ENCODE data around the gene PIGU.

Gene PIGU

DNA sequence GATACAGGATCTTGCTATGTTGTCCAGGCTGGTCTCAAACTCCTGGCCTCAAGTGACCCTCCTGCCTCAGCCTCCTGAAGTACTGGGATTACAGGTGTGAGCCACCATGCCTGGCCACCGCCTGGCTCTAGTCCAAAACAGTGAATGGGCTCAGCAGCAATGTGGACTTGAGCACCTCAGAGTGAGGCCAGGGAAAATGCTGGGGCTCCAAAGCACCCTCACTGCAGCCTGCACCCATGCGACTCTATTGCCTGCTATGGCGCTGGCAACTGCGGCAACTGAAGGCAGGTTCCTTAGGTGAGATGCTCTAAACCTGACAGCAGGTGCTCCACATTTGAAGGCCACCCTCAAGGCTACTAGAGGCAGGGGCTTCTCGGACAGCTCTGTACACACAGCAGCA, 91.9 kb downstream of the PIGU start:
- no peak overlapping the region for H3K27ac ChIP-seq
- H3K9me3 ChIP-seq, result no peaks in the 10 kb centered on the region
- peaks cover 8 to 18% of the 10 kb centered on the region in 2 experiments for H3K4me1 ChIP-seq (ENCODE audit: control insufficient read depth in 1 of 2, insufficient read depth in 1 of 2, low read depth in 1 of 2, low read length in 1 of 2)
- no peak for TF ChIP-seq CTCF (IDR thresholded peaks at IDR 0.05)
- H3K36me3 ChIP-seq, result peaks cover 10% of the 10 kb centered on the region
- H3K4me3 ChIP-seq (ENCODE audit: low read depth in 1 of 2, low read length in 1 of 2), result no peak overlapping the region
- H3K27me3 ChIP-seq, result no peaks in the 10 kb centered on the region

- no peak overlapping the region for H3K4me3 ChIP-seq (ENCODE audit: low read depth in 1 of 2, low read length in 1 of 2)
- H3K27ac ChIP-seq, result no peak overlapping the region
- no peaks in the 10 kb centered on the region for H3K27me3 ChIP-seq
- H3K36me3 ChIP-seq, result peaks cover 10% of the 10 kb centered on the region
- no peaks in the 10 kb centered on the region for H3K9me3 ChIP-seq
- no peak for TF ChIP-seq CTCF (IDR thresholded peaks at IDR 0.05)
- peaks cover 23 to 33% of the 10 kb centered on the region in 2 experiments for H3K4me1 ChIP-seq (ENCODE audit: control insufficient read depth in 1 of 2, insufficient read depth in 1 of 2, low read depth in 1 of 2, low read length in 1 of 2)
These were observed 93.3 kb downstream of the PIGU start for GRCh38 chr20:34583544-34583943.

DNA sequence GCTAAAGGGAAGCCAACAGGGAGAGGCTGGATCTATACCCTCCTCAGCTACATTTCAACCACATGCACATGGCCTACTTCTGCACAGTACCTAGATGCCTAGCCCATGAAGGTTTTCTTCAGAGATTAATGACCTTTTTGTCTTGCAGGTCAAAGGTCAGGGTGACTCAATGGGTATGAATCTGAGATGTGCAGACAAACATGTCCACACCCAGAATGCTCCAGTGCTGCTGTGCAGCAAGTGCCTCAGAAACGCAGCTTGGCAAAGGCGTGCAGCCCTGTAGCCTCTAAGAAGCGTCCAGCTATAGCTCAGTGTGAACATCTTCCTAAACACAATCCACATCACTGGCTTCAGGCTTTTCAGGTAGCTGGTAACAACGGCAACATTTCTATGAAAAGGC, 94.0 kb downstream of the PIGU start:
- Histone ChIP-seq H3K4me3 (ENCODE audit: low read depth in 1 of 2, low read length in 1 of 2) (no peak overlapping the region), H3K9me3 (no peaks in the 10 kb centered on the region), H3K4me1 (ENCODE audit: control insufficient read depth in 1 of 2, insufficient read depth in 1 of 2, low read depth in 1 of 2, low read length in 1 of 2) (peaks cover 30 to 40% of the 10 kb centered on the region in 2 experiments), H3K27me3 (no peaks in the 10 kb centered on the region), H3K27ac (peak overlapping the region; percentile 89), H3K36me3 (peaks cover 10% of the 10 kb centered on the region)
- TF ChIP-seq CTCF (IDR thresholded peaks at IDR 0.05), result no peak

- no peaks in the 10 kb centered on the region for H3K27me3 ChIP-seq
These were observed 94.7 kb downstream of the PIGU start for GRCh38 chr20:34582221-34582620.

GRCh38 chr20:34581341-34582184, 95.3 kb downstream of the PIGU start:
- Histone ChIP-seq H3K4me3 (ENCODE audit: low read depth in 1 of 2, low read length in 1 of 2) (no peak overlapping the region), H3K4me1 (ENCODE audit: control insufficient read depth in 1 of 2, insufficient read depth in 1 of 2, low read depth in 1 of 2, low read length in 1 of 2) (peaks cover 36 to 44% of the 10 kb centered on the region in 2 experiments), H3K36me3 (peaks cover 10% of the 10 kb centered on the region), H3K9me3 (no peaks in the 10 kb centered on the region), H3K27ac (peak overlapping the region; percentile 89), H3K27me3 (no peaks in the 10 kb centered on the region)
- no peak for TF ChIP-seq CTCF (IDR thresholded peaks at IDR 0.05)

More at GRCh38 chr20:34582221-34582620, 94.7 kb downstream of the PIGU start:
- H3K4me3 ChIP-seq (ENCODE audit: low read depth in 1 of 2, low read length in 1 of 2), result no peak overlapping the region
- H3K9me3 ChIP-seq, result no peaks in the 10 kb centered on the region
- TF ChIP-seq CTCF (IDR thresholded peaks at IDR 0.05), result no peak
- H3K36me3 ChIP-seq, result peaks cover 10% of the 10 kb centered on the region
- H3K27ac ChIP-seq, result peak overlapping the region; percentile 89
- H3K4me1 ChIP-seq (ENCODE audit: control insufficient read depth in 1 of 2, insufficient read depth in 1 of 2, low read depth in 1 of 2, low read length in 1 of 2), result peaks cover 36 to 44% of the 10 kb centered on the region in 2 experiments
